CD4-positive, alpha-beta T cell treated with Interleukin-6 for 4 hours (primary cell): Measurements from ENCODE around the gene TENM3.

Experiments
- DNase-seq: peaks from one replicate; pipeline ENCODE4 v3.0.0-alpha.2; 2020; ENCODE audit warnings: mixed read lengths

The TENM3 gene

DNA sequence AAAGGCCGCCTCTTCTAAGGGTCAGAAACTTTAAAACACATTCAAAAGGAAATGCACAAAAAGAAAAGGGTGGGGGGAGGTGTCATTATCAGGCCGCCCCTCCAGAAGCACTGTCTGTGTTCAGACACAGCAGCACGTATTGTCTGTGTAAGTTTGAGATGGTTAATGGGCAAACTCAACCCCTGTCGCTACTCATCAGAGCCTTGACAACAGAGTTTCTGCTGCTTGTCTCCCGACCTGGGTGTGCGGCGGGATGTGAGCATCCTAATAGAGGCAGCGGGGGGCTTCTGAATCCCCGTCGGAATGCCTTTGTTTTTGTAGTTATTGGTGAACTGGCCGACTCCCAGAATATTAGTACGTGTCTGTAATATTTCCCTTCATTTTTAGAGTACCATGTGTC is 515.1 kb downstream of the TENM3 start:
- no peak for DNase-seq

DNA sequence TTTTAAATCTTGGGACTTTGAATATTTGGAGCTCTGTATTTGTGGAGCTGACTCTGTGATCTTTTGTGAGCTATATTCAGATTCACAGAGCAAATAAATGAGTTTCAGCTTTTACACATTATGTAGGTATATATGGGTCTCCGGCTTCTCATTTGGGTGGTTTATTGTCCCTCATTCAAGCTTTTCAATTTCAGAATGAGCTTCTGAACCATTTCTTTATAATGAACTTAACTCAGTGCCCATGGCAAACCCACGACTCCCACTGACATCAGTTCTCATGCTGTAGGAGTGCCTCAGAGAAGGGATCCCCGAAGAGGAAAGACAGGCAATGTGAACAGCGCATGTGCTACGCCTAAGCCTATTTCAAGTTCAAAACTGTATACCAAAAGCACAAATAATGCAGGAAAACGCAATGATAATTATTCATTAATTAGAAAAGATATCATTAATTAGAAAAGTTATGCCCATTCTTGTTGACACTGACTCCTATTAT is 517.4 kb downstream of the TENM3 start:
- no peak for DNase-seq

DNA sequence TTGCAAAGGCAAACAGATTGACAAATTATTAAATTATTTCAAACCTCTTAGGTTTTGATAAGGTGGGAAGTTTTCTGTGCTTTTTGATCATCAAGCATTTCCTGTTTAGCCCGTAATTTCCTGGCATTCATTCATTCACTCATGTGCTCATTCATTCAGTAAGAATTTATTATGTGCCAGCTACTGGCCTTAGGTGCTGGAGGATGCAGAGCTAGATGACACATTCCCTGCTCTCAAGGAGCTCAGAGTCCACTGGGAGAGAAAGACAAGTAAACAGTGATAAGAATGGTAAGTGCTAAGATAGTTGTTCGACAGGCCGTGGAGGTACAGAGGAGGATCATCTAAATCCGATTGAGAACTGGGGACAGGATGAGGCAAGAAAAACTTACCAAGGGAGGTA is 520.9 kb downstream of the TENM3 start:
- no peak for DNase-seq

DNA sequence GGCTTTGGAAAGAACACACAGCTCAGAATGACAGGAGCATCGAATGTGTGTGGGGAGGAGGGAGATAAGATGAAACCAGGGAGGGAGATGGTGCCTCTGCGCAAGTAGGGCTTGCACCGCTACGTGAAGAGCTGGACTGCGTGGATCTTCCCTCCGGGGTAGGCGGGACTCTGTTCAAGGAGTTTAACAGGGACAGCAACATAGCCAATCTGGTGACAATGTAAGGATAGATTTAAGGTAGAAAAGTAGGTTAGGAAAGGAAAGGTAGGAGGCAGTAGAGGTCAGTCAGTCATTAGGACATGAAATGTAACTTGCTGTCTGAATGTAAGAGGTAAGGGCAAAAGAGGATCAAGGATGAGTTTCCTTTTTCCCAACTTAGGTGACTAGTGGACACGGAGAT is 521.4 kb downstream of the TENM3 start:
- DNase-seq = no peak

DNA sequence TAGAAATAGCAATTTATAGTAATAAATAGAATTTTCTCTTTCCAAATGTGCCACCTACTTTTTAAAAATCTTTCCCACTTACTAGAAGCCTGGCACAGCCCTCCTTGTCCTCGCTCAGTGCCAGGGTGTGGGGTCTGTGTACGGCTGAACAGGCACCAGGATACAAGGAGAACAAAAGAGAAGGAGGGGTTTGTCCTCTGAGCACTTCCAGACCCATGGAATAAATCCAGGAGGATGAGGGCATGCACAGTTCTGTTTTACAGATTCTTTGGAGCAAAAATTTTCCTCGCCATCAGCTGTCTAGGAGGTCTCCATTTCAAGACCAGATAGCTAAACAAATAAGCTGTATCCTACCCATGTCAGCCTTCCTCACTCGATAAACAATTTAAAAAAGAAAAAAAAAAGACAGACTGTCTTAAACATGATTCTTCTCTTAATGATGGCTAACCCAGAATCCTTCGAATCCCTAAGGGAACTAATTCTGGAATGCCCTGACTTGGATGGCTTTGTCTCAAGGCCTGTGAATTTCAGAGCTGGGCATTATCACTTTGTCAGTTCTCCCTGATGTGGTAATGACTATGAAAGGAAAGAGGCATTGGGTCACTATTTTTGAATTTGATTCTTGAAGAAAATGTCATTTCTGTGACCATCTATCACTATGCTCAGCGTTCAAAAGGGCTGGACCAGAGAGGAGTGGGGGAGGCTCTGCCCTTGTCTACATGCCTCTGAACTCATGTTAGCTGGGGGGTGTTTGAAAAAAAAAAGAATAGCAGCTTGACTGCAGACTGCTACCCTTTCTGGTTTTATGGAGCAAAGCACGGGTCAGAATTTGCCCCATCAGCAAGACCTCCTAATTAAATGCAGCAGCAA is 523.0 kb downstream of the TENM3 start:
- DNase-seq = no peak

DNA sequence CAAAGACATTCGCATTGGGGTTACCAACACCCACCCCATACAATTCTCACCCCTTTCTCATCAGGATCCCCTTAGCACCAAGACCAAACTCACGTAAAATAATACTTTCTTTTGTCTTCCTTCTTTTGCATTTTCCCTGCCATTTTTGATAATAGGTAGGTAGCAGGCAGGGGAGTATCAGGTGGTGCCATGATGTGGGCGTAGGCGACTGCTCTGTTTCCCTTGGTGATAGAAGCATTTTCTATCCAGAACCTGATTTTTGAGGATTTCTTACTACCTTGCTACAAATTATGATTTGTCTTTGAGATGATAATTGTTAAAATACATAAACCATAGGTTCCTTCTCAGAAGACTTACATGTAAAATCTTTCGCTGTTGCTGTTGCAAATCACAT is 523.7 kb downstream of the TENM3 start:
- DNase-seq = no peak

DNA sequence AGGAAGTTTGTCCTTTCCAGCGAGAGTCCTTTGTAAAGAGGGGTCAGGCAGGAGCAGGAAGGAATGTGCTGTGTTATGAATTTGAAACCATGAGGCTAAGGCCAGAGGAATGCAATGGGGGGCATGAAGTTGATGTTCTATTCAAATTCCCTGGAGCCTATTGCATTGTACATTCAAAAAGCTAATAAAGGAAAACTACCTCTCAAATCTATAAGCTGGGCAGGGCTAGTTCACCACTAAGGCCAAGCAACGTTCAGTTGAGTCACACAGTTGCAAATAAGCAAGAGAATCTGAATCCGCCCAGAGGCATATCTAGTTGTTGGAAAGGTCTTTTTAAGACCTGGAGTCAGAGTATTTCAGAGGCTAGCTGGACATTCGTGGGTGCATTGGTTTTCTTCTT is 525.6 kb downstream of the TENM3 start:
- DNase-seq = no peak

DNA sequence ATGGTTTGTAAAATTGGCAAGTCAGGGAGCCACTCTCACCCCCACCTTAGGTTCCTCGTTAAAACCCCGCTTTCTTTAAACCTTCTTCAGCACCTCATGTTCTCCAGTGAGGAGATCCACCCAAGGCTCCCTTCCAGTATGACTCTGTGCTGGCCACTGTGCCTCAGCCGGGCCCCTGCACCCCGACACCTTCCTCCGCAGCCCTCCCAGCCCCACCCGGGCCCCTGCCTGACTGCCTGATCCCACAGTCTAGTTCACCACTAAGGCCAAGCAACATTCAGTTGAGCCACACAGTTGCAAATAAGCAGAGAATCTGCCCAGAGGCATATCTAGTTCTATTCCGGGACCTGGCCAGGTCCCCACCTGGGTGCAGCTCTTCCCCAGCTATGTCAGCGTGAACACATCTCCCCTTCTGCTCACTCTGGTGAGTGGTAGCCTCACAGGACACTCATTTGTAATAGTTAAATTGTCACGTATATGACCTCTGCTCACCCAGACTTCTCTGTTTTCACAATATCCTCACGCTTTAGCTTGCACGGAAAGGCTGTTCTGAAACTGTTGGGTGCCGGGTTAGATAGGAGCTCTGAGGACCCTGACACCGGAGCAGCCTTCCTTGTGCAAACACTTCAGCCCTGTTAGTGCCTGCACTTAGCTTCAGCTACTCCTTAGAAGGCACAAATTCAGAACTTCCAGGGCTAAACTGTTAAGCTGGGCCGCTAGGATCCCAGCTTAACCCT is 527.2 kb downstream of the TENM3 start:
- no peak for DNase-seq

DNA sequence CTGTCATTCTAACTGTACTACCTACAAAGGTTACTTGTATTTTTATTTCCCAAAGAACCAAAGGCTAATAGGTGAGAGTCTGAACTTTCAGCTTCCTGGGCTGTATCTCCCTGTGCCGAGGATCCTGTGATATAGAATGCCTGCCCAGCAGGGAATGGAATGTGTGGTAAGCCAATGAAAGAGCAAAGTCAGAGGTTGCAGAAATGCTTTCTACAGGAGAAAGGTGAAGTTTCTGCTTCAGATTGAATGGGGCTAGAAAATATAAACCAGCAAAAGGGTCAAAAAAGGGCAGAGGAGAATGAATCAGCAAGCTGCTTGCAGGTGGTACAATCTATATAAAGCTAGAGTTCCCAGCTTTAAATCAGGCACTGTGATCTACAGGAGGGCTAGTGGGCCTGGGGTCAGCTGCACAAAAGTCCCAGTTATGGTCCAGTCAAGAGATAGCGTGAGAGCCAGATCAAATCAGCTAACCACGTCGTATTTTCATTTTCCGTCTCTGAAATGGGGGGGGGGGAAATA is 527.9 kb downstream of the TENM3 start:
- no peak for DNase-seq

DNA sequence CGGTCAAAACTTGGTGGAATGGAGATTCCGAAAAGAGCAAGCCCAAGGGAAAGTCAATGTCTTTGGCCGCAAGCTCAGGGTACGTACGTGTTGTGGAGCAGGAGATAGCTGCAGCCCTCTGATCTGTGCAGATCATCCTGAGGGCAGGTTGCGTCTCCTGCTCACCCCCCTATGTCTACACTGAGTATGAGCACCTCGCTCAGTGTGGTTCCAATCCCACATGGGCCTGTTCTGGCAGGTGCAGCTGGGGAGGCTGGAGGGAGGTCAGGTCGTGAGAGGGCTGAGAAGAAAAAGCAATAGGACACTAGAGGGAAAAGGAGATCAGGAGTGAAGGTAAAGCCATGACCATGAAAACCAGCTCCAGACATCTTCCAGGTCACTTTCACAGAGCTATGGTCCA is 531.9 kb downstream of the TENM3 start:
- DNase-seq = no peak

DNA sequence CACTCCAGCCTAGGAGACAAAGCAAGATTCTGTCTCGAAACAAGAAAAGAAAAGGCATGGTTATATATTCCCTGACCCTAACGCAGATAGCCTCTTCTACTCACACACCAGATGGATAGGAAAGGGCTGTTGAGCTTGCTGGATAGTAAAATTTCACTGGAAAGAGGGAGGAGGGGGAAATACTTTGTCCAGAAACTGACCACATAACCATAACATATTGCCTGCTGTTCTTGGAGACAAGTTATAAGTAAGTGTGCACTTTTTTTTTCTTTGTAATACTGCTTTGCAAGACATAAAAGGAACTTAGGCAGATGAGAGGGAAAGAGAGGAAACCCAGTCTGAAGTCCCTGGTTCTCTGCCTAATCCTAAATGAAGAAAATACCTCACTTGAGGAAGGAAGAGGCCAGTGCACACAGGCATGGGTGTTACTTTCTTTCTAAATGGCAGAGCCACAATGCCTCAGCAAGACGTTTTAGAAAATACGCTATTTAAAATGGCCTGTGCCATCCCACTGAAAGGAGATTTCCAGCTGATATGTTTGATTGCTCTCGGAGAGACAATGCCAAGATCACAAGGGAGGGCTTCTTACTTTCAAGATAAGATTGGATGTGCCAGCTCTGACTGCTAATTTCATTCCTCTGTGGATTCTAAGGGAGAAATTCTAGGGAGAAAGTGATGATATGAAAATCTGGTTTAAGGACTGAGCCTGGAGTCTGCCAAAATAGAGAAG is 533.3 kb downstream of the TENM3 start:
- no peak for DNase-seq

DNA sequence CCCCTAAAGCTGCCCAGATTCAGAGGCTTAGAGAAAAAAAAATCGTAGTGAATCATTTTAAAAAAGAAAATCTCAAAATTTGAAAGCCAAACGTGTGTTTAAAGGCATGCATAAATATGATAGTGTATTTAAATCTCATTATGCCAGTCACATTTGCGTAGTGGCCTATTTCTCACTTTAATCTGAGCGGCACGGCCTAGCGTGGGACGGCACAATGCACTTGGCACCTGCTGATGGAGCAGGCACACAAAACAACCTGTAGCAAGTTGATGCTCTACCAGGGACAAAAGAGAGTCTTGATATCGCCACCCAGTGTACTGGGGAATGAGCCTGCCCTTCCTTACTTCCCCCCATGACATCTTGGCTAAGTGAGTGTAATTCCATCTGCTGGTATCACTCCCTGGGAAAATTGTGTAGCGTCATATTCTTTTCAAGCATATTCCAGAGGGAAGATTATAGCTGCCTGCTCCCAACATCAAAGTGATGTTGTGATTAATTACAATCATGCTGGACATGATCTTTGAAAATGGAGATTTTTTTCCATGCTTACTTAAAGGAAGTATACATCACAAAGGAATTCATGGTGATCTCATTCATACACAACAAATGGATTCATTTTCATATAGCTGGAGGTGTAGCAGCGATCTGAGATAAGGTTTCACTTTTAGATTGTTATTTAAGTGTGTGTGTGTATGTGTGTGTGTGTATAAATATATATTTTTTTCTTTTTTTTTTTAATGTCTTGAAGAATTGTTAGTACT is 535.2 kb downstream of the TENM3 start:
- DNase-seq = no peak

DNA sequence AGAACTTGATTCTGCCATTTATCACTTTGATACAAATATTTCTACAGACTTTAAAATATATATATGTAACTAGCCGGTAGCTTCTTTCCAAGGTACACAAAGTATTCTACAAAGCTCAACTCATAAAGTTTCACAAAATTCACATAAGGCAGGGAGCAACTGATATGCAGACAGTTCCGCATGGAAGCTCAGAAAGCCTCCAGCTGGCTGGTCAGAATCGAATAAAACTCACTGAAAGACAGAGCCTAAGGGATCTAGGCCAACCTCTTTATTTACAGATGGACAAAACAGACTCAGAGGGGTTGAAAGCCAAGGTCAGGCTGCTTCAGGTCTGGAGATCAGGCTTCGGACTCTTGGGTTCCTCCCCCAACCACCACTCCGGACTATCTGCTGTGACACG is 543.8 kb downstream of the TENM3 start:
- DNase-seq = no peak

DNA sequence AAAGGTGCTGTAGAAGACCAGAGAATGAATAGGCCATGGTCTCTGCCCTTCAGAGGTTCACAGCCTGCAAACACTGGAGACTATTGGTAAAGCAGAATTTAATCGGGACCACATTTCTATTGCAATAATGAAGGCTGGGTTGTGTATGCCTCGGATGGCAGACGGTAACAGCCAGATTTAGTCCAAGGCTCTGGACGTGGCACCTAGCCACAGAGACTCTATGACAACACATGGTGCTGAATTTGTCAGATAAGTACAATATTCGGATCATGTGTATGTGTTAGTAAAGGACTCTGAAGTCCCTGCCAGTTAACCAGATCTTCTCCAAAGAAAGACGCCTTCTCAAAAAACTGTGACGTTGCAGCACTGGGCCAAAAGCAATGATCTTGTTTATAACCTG is 545.0 kb downstream of the TENM3 start:
- no peak for DNase-seq

DNA sequence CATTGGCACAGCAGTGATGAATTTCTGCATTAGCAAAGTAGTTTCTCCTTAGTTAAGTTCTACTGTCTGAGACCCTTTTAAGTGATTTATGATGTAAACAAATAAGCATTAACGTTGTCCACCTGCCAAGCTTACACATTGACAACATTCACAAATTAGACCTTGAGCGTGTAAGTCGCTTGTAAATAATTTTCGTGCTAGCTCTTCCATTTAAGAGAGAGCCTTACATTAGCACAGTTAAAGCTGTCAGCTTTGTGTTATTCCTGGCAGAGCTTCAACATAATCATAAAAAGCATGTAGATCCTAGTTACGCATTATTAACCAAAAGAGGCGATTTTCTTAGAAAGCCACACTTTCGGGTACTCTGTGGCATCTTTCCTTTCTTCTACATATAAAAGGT is 546.3 kb downstream of the TENM3 start:
- DNase-seq = no peak

DNA sequence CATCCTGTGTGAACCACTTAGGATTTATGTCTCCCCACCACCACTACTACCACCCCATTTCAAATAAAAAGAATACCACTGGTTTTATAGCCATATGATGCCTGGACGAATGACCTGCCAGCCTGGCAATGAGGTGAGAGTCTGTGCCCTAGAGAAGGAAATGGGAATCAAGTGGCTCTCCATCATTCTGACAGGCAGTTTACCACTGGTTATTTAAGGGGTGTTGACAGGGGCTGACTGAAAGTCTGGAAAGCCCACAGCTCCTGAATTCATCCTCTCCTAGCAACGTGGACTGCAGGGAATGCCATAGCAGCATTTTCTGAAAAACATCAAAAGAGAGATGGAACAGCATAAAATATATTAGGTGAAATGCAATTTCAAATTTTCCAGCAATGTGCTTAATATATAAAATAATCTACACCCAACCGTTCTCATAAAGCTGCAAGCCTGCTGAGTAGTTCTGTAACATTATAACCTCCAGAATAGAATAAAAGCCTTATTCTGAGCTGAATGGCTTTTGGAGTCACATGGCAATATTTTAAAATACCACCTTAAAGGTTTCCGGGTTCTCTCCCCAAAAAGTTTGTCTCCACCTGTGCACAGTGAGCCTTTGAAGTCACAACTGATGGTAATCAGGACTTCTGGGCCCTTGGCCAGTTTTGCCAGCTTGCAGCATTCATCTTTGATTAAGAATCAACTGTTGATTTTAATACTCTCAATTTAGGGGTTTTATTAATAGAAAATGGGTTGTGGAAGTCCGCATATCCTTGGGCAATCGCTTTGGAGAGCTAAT is 552.4 kb downstream of the TENM3 start:
- DNase-seq = no peak

DNA sequence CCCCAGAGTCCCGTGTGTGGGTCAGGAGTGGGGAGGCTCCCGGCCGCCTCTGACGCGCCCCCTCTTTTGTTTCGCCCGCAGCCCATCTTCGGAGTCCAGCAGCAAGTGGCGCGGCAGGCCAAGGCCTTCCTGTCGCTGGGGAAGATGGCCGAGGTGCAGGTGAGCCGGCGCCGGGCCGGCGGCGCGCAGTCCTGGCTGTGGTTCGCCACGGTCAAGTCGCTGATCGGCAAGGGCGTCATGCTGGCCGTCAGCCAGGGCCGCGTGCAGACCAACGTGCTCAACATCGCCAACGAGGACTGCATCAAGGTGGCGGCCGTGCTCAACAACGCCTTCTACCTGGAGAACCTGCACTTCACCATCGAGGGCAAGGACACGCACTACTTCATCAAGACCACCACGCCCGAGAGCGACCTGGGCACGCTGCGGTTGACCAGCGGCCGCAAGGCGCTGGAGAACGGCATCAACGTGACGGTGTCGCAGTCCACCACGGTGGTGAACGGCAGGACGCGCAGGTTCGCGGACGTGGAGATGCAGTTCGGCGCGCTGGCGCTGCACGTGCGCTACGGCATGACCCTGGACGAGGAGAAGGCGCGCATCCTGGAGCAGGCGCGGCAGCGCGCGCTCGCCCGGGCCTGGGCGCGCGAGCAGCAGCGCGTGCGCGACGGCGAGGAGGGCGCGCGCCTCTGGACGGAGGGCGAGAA is 556.5 kb downstream of the TENM3 start:
- DNase-seq = no peak

DNA sequence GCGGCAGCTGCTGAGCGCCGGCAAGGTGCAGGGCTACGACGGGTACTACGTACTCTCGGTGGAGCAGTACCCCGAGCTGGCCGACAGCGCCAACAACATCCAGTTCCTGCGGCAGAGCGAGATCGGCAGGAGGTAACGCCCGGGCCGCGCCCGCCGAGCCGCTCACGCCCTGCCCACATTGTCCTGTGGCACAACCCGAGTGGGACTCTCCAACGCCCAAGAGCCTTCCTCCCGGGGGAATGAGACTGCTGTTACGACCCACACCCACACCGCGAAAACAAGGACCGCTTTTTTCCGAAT is 557.0 kb downstream of the TENM3 start:
- no peak for DNase-seq

DNA sequence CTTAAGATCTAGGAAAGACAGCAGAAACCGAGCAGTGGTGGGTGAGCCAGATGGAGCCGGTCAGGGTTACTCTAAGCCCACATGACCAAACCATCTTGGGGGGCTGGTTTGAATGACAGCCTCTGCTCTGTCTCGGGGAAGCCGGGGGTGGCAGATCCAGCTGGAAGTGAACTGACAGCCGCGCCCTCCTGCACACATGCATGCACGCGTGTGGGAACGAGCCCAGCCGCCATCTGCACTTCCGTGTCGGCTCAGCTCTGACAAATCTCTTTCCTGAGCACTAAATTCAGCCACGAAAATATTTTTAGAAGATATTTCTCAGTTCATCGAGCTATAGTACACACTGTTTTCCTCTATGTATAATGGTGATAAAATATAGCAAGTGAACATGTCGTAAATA is 558.4 kb downstream of the TENM3 start:
- DNase-seq = no peak

DNA sequence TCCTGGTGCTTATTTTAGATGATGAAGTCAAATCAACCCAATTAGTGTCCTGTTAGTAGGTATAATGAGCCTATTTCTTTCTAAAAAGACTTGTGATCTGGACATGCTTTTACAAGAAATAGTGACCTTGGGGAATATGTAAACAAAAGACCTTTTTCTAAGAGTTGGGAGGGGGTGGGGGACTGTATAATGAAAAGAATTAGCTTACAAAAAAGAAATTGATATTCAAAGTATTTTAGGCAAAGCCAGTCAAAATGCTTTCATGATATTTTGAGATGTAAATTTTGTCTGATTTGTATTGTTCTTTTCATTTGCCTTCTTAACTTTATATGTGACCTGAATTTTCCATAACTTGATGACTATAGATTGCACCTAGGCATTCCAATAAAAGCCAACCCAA is 559.4 kb downstream of the TENM3 start:
- no peak for DNase-seq

DNA sequence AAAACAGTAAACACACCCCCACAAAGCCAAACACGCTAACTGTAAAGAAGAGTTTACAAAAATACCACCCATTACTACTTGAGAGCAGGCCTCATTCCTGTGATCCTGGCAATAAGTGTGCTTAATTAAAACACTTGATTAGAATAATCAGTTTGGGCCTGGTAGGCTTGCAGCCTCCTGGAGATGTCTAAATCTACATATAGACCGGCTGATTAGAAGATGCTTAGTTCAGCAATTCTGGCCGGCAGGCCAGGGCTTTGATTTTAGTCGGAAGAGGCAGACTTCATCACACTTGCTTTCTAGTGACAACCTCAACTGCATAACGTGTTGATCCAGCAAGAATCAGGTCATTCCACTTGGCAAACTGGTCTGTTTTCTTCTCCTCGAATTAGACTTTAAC is 560.0 kb downstream of the TENM3 start:
- DNase-seq = no peak
